ENCODE data around the gene DBN1. TPM values are rescaled to one million over a fixed set of nuclear protein-coding genes. Genes with fewer than 3 reads are reported as not detected.

DBN1 gene
- total and polyA plus RNA-seq, 9 of the 15 experiments (the other 6 are each of a cell fraction or from before 2014, with no cell fraction given), result 0.25 to 87.2 (median 27.9) TPM

DNA sequence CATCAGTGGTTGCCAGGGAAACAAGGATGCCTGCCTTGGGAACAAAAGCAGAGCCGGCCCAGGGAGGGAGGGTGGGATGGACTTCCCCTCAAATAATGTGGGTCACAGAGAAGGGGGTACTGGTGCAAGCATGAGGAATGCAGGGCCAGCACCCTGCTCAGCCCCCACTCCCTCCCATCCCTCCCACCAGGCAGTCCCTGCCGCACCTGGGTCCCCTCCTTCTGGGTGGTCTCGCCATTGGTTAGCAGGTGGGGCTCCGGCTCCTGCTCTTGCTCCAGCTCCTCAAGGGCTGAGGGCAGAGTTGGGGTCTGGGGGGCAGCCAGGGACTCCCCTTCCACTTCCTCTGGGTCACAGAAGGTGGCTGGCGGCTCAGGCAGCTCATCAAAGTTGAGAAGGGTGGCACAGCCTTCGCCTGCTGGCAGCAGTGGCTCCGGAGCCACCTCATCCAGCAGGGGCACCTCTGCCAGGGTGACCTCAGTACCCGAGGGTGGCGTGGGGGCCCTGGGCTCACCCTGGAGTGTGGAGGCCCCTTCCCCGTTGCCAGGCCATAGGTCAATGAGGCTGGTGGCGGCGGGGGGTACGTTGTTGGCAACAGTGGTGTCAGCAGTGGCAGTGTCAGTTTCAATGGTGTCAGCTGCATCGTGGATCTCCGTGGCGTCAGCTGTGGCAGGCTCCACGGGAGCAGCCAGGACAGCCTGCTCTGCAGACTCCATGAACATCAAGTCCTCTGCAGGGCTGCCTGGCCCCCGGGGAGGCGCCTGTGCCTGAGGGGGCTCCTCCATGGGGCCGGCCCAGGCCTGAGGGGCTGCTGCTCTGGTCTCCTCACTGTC, 15.4 kb downstream of the DBN1 start (continued):
- TF ChIP-seq, protein P1, sequence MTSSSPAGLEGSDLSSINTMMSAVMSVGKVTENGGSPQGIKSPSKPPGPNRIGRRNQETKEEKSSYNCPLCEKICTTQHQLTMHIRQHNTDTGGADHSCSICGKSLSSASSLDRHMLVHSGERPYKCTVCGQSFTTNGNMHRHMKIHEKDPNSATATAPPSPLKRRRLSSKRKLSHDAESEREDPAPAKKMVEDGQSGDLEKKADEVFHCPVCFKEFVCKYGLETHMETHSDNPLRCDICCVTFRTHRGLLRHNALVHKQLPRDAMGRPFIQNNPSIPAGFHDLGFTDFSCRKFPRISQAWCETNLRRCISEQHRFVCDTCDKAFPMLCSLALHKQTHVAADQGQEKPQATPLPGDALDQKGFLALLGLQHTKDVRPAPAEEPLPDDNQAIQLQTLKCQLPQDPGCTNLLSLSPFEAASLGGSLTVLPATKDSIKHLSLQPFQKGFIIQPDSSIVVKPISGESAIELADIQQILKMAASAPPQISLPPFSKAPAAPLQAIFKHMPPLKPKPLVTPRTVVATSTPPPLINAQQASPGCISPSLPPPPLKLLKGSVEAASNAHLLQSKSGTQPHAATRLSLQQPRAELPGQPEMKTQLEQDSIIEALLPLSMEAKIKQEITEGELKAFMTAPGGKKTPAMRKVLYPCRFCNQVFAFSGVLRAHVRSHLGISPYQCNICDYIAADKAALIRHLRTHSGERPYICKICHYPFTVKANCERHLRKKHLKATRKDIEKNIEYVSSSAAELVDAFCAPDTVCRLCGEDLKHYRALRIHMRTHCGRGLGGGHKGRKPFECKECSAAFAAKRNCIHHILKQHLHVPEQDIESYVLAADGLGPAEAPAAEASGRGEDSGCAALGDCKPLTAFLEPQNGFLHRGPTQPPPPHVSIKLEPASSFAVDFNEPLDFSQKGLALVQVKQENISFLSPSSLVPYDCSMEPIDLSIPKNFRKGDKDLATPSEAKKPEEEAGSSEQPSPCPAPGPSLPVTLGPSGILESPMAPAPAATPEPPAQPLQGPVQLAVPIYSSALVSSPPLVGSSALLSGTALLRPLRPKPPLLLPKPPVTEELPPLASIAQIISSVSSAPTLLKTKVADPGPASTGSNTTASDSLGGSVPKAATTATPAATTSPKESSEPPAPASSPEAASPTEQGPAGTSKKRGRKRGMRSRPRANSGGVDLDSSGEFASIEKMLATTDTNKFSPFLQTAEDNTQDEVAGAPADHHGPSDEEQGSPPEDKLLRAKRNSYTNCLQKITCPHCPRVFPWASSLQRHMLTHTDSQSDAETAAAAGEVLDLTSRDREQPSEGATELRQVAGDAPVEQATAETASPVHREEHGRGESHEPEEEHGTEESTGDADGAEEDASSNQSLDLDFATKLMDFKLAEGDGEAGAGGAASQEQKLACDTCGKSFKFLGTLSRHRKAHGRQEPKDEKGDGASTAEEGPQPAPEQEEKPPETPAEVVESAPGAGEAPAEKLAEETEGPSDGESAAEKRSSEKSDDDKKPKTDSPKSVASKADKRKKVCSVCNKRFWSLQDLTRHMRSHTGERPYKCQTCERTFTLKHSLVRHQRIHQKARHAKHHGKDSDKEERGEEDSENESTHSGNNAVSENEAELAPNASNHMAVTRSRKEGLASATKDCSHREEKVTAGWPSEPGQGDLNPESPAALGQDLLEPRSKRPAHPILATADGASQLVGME (CRISPR knock-in tag; IDR thresholded peaks at IDR 0.05), result peak; percentile 91; the same call in 1 of the 2 replicates
- no peak for TF ChIP-seq ZNF695 (CRISPR knock-in tag; IDR thresholded peaks at IDR 0.05)
- TF ChIP-seq, protein P2, sequence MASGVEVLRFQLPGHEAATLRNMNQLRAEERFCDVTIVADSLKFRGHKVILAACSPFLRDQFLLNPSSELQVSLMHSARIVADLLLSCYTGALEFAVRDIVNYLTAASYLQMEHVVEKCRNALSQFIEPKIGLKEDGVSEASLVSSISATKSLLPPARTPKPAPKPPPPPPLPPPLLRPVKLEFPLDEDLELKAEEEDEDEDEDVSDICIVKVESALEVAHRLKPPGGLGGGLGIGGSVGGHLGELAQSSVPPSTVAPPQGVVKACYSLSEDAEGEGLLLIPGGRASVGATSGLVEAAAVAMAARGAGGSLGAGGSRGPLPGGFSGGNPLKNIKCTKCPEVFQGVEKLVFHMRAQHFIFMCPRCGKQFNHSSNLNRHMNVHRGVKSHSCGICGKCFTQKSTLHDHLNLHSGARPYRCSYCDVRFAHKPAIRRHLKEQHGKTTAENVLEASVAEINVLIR (CRISPR knock-in tag; IDR thresholded peaks at IDR 0.05), result no peak
- TF ChIP-seq ARHGAP35 (IDR thresholded peaks at IDR 0.05; ENCODE audit: partially characterized antibody), result no peak
- no peak for TF ChIP-seq KAT2B (IDR thresholded peaks at IDR 0.05; ENCODE audit: low read depth, low read length)
- no peak for TF ChIP-seq ZNF324 (CRISPR knock-in tag; IDR thresholded peaks at IDR 0.05)
- TF ChIP-seq KLF10 (CRISPR knock-in tag; IDR thresholded peaks at IDR 0.05), result no peak
- no peak for TF ChIP-seq ZBTB17 (CRISPR knock-in tag; IDR thresholded peaks at IDR 0.05)
- TF ChIP-seq ELF2 (CRISPR knock-in tag; IDR thresholded peaks at IDR 0.05), result no peak
- TF ChIP-seq LCOR (CRISPR knock-in tag; IDR thresholded peaks at IDR 0.05), result peak; percentile 14; the same call in 1 of the 2 replicates
- TF ChIP-seq SP2 (IDR thresholded peaks at IDR 0.05; ENCODE audit: extremely low read depth, low read depth, low read length, poor library complexity, severe bottlenecking), result no peak
- TF ChIP-seq CBFA2T3 (IDR thresholded peaks at IDR 0.05), result no peak
- TF ChIP-seq ESRRA (IDR thresholded peaks at IDR 0.05; ENCODE audit: borderline replicate concordance, low read depth), result no peak
- no peak for TF ChIP-seq CHD1 (IDR thresholded peaks at IDR 0.05; ENCODE audit: low read length)
- TF ChIP-seq ZNF197 (CRISPR knock-in tag; IDR thresholded peaks at IDR 0.05; ENCODE audit: low read depth), result no peak
- peak; percentile 9; the same call in 1 of the 2 replicates for TF ChIP-seq RBFOX2 (IDR thresholded peaks at IDR 0.05; ENCODE audit: low read depth, low read length)
- no peak for TF ChIP-seq KLF13 (tag; IDR thresholded peaks at IDR 0.05; ENCODE audit: borderline replicate concordance, low read depth)
- TF ChIP-seq GABPA (tag; conservative IDR thresholded peaks at IDR 0.05; ENCODE audit: low read depth), result no peak
- no peak for TF ChIP-seq XRCC5 (IDR thresholded peaks at IDR 0.05; ENCODE audit: low read depth, low read length)

Data from K562 (cell line).